NOMO-1 treated with dmso at 0.1 percent for 144 hours (cell line): Measurements from ENCODE around the gene VMP1.
"Not testable (repeated sequence)": the region's sequence is repeated elsewhere in the genome, so short reads cannot be mapped to it uniquely, and the experiment has no call there.

Experiments used
- DNase-seq: peaks from one replicate; lab custom pipeline; 2025; ENCODE audit not compliant: unreplicated experiment; lab: John Stamatoyannopoulos, UW

Gene VMP1

DNA sequence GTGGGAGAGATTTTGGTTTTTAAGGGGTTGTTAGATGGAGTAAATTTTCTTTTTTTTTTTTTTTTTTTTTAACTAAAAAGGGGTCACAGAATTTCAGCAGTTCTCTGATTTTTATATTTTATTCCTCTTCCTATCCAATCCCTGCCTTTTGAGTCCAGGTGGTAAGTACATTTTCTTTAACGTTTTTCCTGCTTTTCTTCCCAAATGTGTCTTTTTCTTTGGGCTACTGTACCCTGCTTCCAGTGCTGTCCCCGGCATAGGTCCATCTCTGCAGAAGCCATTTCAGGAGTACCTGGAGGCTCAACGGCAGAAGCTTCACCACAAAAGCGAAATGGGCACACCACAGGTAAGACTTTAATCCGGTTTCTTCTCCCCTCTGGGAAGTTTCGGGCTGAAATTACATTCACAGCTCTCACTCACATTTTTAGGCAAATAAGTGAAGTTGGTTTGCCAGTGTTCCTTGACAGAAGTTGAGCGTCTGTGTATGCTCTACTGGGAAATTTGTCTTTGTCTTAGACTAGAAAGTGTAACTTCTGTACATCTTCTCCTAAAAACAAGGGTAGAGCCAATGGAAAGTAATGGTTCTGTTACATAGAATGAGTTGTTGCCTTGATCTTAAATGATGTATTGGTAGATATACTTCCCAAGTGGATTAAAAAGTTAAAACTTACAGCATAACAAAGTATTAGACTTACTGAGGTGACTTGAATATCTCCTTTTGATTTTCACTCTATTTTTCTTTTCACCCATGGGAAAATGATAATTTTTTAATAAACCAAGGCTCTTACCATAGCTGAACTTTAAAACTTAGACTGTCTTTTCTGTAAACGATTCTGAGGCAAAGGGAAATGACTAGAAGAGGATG lies 130.8 kb downstream of the VMP1 start:
- no peak for DNase-seq

DNA sequence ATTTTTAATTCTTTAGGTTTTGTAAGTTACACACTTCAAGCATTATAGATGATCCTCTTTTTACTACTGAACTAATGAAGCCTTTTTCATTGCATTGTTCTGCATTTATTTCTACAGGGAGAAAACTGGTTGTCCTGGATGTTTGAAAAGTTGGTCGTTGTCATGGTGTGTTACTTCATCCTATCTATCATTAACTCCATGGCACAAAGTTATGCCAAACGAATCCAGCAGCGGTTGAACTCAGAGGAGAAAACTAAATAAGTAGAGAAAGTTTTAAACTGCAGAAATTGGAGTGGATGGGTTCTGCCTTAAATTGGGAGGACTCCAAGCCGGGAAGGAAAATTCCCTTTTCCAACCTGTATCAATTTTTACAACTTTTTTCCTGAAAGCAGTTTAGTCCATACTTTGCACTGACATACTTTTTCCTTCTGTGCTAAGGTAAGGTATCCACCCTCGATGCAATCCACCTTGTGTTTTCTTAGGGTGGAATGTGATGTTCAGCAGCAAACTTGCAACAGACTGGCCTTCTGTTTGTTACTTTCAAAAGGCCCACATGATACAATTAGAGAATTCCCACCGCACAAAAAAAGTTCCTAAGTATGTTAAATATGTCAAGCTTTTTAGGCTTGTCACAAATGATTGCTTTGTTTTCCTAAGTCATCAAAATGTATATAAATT lies 132.3 kb downstream of the VMP1 start:
- no peak for DNase-seq

- DNase-seq = no peak
These were observed 133.1 kb downstream of the VMP1 start for GRCh38 chr17:59840329-59841090.

GRCh38 chr17:59841091-59841881 lies 133.8 kb downstream of the VMP1 start:
- DNase-seq = not testable (repeated sequence)

GRCh38 chr17:59841882-59842263 lies 134.4 kb downstream of the VMP1 start:
- DNase-seq = not testable (repeated sequence)

- no peak for DNase-seq
These were observed 135.6 kb downstream of the VMP1 start for GRCh38 chr17:59842901-59843652.

- no peak for DNase-seq
These were observed 137.6 kb downstream of the VMP1 start for GRCh38 chr17:59844884-59845594.

DNA sequence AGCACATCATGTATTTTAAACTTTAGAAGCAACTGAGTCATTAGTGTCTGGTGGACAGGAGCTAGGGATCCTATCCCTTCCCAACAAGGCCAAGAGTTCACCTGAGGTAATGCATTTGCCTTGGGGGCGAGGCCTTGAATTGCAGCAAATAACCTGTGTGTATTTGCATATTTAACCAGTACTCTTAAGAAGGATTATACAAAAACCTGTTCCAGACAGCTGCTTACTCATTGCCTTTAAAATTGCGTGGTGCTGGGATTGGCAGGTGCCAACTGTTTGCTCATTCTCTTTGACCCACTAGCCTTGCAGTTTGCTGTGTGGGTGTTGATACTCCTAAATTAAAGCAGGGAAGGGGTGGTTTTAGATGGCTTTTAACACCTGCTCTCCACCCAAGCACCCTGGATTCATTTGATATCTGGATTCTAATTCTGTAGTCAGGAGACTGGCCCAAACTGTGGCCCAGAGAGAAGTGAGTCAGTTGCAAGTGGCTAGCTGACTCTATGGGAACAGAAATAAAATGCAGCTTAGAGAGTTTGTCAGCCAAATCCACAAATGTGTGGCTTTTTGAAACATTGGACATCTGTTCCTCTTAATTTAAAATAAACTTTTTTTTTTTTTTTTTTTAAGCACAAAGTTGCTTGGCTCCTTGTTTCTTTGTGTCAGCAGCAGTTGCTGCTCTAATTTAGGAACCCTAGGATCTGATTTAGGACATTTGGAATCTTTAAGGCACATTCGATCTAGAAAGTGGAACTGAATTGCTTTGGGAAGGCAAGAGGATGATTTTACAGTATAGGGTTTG lies 138.3 kb downstream of the VMP1 start:
- DNase-seq = no peak

GRCh38 chr17:59846394-59847165 lies 139.1 kb downstream of the VMP1 start:
- no peak for DNase-seq

DNA sequence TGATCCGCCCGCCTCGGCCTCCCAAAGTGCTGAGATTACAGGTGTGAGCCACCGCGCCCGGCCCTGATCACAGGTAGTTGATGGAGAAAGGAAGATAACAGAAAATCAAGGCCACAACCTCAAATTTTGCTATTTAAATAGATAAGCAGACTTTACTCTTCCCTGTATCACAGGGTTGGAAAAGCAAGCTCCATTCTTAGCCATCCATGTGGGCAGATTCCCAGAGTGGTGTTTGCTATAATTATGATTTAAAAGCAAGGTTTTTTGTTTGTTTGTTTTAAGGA lies 140.9 kb downstream of the VMP1 start:
- no peak for DNase-seq

GRCh38 chr17:59848778-59849177 lies 141.3 kb downstream of the VMP1 start:
- peak; percentile 72 for DNase-seq

DNA sequence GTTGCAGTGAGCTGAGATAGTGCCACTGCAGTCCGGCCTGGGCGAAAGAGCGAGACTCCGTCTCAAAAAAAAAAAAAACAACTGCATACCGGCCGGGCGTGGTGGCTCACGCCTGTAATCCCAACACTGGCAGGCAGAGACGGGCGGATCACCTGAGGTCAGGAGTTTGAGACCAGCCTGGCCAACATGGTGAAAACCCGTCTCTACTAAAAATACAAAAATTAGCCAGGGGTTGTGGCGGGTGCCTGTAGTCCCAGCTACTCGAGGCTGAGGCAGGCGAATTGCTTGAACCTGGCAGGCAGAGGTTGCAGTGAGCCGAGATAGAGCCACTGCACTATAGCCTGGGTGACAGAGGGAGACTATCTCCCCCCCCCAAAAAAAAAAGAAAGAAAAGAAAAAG lies 142.9 kb downstream of the VMP1 start:
- not testable (repeated sequence) for DNase-seq

GRCh38 chr17:59851439-59852375 lies 144.3 kb downstream of the VMP1 start:
- no peak for DNase-seq

DNA sequence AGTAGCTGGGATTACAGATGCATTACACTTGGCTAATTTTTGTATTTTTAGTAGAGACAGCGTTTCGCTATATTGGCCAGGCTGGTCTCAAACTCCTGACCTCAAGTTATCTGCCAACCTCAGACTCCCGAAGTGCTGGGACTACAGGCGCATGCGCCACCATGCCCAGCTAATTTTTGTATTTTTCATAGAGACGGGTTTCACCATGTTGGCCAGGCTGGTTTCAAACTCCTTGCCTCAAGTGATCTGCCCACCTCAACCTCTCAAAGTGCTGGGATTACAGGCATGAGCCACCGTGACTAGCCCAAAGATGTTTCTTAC lies 145.4 kb downstream of the VMP1 start:
- not testable (repeated sequence) for DNase-seq

GRCh38 chr17:59853168-59853918 lies 145.9 kb downstream of the VMP1 start:
- DNase-seq = no peak

- not testable (repeated sequence) for DNase-seq
These were observed 146.7 kb downstream of the VMP1 start for GRCh38 chr17:59853919-59854729.
